Heart left ventricle (tissue), 13 donors: ENCODE measurements around the gene STXBP4.

ENCODE experiments used
- POLR2A ChIP-seq, 2 donors: fragments of 450-650 bp; IDR thresholded peaks; one replicate each; pipeline ENCODE4 v1.6.1; 2017; ENCODE audit warnings: antibody characterized with exemption in 2 of 2, mild to moderate bottlenecking in 2 of 2, moderate library complexity in 2 of 2
- TF ChIP-seq, protein P1 (sequence below), 12 donors: fragments of 200-600 bp; sonication (generic) in 4 of 12; IDR thresholded peaks; one replicate each; pipeline versions ENCODE4 v1.5.0 to v1.8.0; 2018 to 2022; ENCODE audit warnings: antibody characterized with exemption in 12 of 12, mild to moderate bottlenecking in 5 of 12
- donor health status: ischemic (EF 13 %, LVEDD 7.1; RV severe dilation, severe dysfunction).
- donor health status: DM: no; HTN: yes; CAD: no.
- donor health status: DM: no; HTN: no; CAD: no.
- donor health status: ischemic (EF 25% LVEDD 6.9; RV normal size, moderate dysfunction).
- donor health status: ischemic (EF 25% LVEDD 5.7; RV mildly dilated, moderate dysfunction).
- donor health status: ischemic (EF 35%, LVEDD 5.7; RV mildly dilated, moderate dysfunction).
- donor health status: nonischemic (EF 11% LVEDD 7.7; RV severe dilation, severe dysfunction).
- donor health status: DM: yes; HTN: yes; CAD: no.
- donor health status: PGD.
- donor health status: ischemic (EF 29% LVEDD 5.4; RV normal size, mild dysfunction).
- donor health status: nonischemic (EF 23%, LVEDD 6.1; RV moderate dilation, normal function).

DNA sequence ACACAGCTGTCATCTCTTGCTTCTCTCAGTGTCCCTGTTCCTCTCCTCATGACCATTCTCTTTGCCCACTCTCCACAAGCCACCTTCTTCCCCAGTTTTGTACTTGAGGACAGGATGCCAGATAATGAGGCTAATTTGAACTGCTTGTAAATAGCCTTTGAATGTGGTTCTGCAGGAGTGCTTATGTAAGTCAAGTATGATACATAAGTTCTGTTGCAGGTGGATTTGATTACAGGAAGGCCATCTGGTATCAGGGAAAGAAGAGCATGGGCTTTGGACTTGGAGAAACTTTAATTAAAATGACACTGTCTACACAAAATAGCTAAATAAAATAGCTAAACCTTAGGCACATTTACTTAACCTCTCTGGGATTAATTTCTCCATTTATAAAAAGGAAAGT is 176.0 kb downstream of the STXBP4 start:
- TF ChIP-seq POLR2A (IDR thresholded peaks at IDR 0.05), result no peak
- TF ChIP-seq, protein P1, sequence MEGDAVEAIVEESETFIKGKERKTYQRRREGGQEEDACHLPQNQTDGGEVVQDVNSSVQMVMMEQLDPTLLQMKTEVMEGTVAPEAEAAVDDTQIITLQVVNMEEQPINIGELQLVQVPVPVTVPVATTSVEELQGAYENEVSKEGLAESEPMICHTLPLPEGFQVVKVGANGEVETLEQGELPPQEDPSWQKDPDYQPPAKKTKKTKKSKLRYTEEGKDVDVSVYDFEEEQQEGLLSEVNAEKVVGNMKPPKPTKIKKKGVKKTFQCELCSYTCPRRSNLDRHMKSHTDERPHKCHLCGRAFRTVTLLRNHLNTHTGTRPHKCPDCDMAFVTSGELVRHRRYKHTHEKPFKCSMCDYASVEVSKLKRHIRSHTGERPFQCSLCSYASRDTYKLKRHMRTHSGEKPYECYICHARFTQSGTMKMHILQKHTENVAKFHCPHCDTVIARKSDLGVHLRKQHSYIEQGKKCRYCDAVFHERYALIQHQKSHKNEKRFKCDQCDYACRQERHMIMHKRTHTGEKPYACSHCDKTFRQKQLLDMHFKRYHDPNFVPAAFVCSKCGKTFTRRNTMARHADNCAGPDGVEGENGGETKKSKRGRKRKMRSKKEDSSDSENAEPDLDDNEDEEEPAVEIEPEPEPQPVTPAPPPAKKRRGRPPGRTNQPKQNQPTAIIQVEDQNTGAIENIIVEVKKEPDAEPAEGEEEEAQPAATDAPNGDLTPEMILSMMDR (IDR thresholded peaks at IDR 0.05), result no peak
